Heart left ventricle (tissue), 16 donors: Measurements from ENCODE around the gene ASIC2. TPM values are rescaled to one million over a fixed set of nuclear protein-coding genes. Genes with fewer than 3 reads are reported as not detected.

Experiments used
- ATAC-seq, 4 donors: fragments of 200-7000 bp; cut with Tn5 transposase; one replicate each; pipeline ENCODE4 v1.9.1; 2020 to 2022; ENCODE audit warnings: moderate library complexity in 4 of 4, mild to moderate bottlenecking in 3 of 4, moderate number of reproducible peaks in 1 of 4
- DNase-seq, 5 donors: peaks; one replicate each; pipeline ENCODE4 v3.0.0-alpha.2; 2020
- H3K27ac ChIP-seq, 12 donors: fragments of 200-600 bp; sonication (generic) in 4 of 12; one replicate each; pipeline versions ENCODE4 v1.5.0 to v1.8.0; 2016 to 2022; ENCODE audit warnings: mild to moderate bottlenecking in 2 of 12
- H3K27me3 ChIP-seq, 9 donors: fragments of 200-600 bp; sonication (generic) in 2 of 9; one replicate each; pipeline versions ENCODE4 v1.5.1 to v1.8.0; 2016 to 2022; ENCODE audit warnings: mild to moderate bottlenecking in 3 of 9
- H3K36me3 ChIP-seq, 9 donors: fragments of 200-600 bp; sonication (generic) in 2 of 9; one replicate each; pipeline versions ENCODE4 v1.5.0 to v1.8.0; 2018 to 2022; ENCODE audit warnings: mild to moderate bottlenecking in 2 of 9
- H3K4me1 ChIP-seq, 12 donors: fragments of 200-600 bp; sonication (generic) in 4 of 12; one replicate each; pipeline versions ENCODE4 v1.5.0 to v1.8.0; 2016 to 2022; ENCODE audit warnings: mild to moderate bottlenecking in 3 of 12
- H3K4me3 ChIP-seq, 12 donors: fragments of 200-600 bp; sonication (generic) in 4 of 12; one replicate each; pipeline versions ENCODE4 v1.5.0 to v1.8.0; 2017 to 2022; ENCODE audit warnings: mild to moderate bottlenecking in 9 of 12, moderate library complexity in 4 of 12
- H3K9me3 ChIP-seq, 12 donors: fragments of 200-600 bp; sonication (generic) in 4 of 12; one replicate each; pipeline versions ENCODE4 v1.5.0 to v1.8.0; 2016 to 2022; ENCODE audit warnings: mild to moderate bottlenecking in 1 of 12
- CTCF ChIP-seq, 12 donors: fragments of 200-600 bp; sonication (generic) in 4 of 12; IDR thresholded peaks; one replicate each; pipeline versions ENCODE4 v1.5.0 to v1.8.0; 2018 to 2022; ENCODE audit warnings: antibody characterized with exemption in 12 of 12, mild to moderate bottlenecking in 5 of 12
- POLR2A ChIP-seq, 2 donors: fragments of 450-650 bp; IDR thresholded peaks; one replicate each; pipeline ENCODE4 v1.6.1; 2017; ENCODE audit warnings: antibody characterized with exemption in 2 of 2, mild to moderate bottlenecking in 2 of 2, moderate library complexity in 2 of 2
- WGBS, 4 donors: extraction: QIAGEN DNeasy Blood & Tissue Kit in 2 of 4; methylation state at CpG; one replicate each; pipeline versions ENCODE4 v1.1.5 to v1.1.7; 2013 to 2018; 5-methylcytosine and 5-hydroxymethylcytosine counted together
- intact Hi-C, 10 donors: fragments of 100-400 bp; cut with DNase I; formaldehyde crosslinking; loops; one replicate each; pipeline versions ENCODE4 v1.11.1 to v1.14.2; 2022
- polyA plus RNA-seq, 2 donors: library from polyadenylated mRNA; stranded (reverse); fragments of 200-250 nt; gene quantifications; one replicate each; pipeline ENCODE4 v1.2.3, GENCODE V29; 2013
- total RNA-seq, 9 donors: library from RNA; depleted of rRNA in 2 of 9; stranded (reverse); fragments of >200 nt in 2 of 9; fragmentation: NEBNext Ultra II Directional in 3 of 9; extraction: Animal tissue kit (Norgen Biotek cat#: 25700) in 3 of 9; gene quantifications; one replicate each; pipeline versions ENCODE4 v1.1.0 to v1.2.4, GENCODE V29; 2016 to 2023
- donor health status: ischemic (EF 13 %, LVEDD 7.1; RV severe dilation, severe dysfunction).
- donor health status: healthy with polysubstance abuse.
- donor health status: DM: no; HTN: yes; CAD: no.
- donor health status: DM: no; HTN: no; CAD: no.
- donor health status: ischemic (EF 25% LVEDD 6.9; RV normal size, moderate dysfunction).
- donor health status: ischemic (EF 25% LVEDD 5.7; RV mildly dilated, moderate dysfunction).
- donor health status: healthy.
- donor health status: DM: yes; HTN: yes; CAD: no.
- donor health status: ischemic (EF 35%, LVEDD 5.7; RV mildly dilated, moderate dysfunction).
- donor health status: nonischemic (EF 11% LVEDD 7.7; RV severe dilation, severe dysfunction).
- donor health status: DM: yes; HTN: yes; CAD: no.
- donor health status: PGD.
- donor health status: ischemic (EF 29% LVEDD 5.4; RV normal size, mild dysfunction).
- donor health status: nonischemic (EF 23%, LVEDD 6.1; RV moderate dilation, normal function).

Gene ASIC2
- total and polyA plus RNA-seq, 11 donors: 1.1 TPM; not detected in 10

GRCh38 chr17:32980230-32980629 is 312.9 kb downstream of the ASIC2 start:
- DNase-seq: no peak
- TF ChIP-seq POLR2A (IDR thresholded peaks at IDR 0.05) (no peak), CTCF (IDR thresholded peaks at IDR 0.05) (no peak)
- Histone ChIP-seq H3K9me3 (peaks cover 0 to 7% (median 0%) of the 10 kb centered on the region in 12 donors), H3K36me3 (no peaks in the 10 kb centered on the region), H3K4me3 (no peak overlapping the region), H3K27ac (no peak overlapping the region), H3K27me3 (peaks cover 0 to 5% (median 0%) of the 10 kb centered on the region in 9 donors), H3K4me1 (no peaks in the 10 kb centered on the region)
- intact Hi-C loops: no loop called here
- no peak for ATAC-seq
- WGBS, 4 donors: 73 to 79% (median 76%) methylated on average over 2 of the region's 2 CpGs

- ATAC-seq: no peak
- Histone ChIP-seq H3K27me3 (peaks cover 0 to 5% (median 0%) of the 10 kb centered on the region in 9 donors), H3K4me3 (no peak overlapping the region), H3K4me1 (no peaks in the 10 kb centered on the region), H3K27ac (no peak overlapping the region), H3K9me3 (peaks cover 0 to 6% (median 0%) of the 10 kb centered on the region in 12 donors), H3K36me3 (no peaks in the 10 kb centered on the region)
- no peak for DNase-seq
- WGBS, 4 donors: 86 to 89% (median 87%) methylated on average over 1 of the region's 1 CpG
- no peak for TF ChIP-seq POLR2A (IDR thresholded peaks at IDR 0.05)
- no peak for TF ChIP-seq CTCF (IDR thresholded peaks at IDR 0.05)
- intact Hi-C loops: no loop called here
Measured at GRCh38 chr17:32976605-32977004, 316.5 kb downstream of the ASIC2 start.

GRCh38 chr17:32976131-32976530 is 317.0 kb downstream of the ASIC2 start:
- no peaks in the 10 kb centered on the region for H3K36me3 ChIP-seq
- DNase-seq: no peak
- peaks cover 0 to under 1% (median 0%) of the 10 kb centered on the region in 12 donors for H3K9me3 ChIP-seq
- no peak for ATAC-seq
- H3K27me3 ChIP-seq: peaks cover 0 to 5% (median 0%) of the 10 kb centered on the region in 9 donors
- no peak overlapping the region for H3K27ac ChIP-seq
- intact Hi-C loops: no loop called here
- TF ChIP-seq CTCF (IDR thresholded peaks at IDR 0.05) (no peak), POLR2A (IDR thresholded peaks at IDR 0.05) (no peak)
- H3K4me1 ChIP-seq: no peaks in the 10 kb centered on the region
- no peak overlapping the region for H3K4me3 ChIP-seq
- 64 to 69% (median 67%) methylated on average over 4 of the region's 4 CpGs for WGBS, 4 donors

- no peak for ATAC-seq
- no peaks in the 10 kb centered on the region for H3K4me1 ChIP-seq
- H3K27me3 ChIP-seq: no peaks in the 10 kb centered on the region
- intact Hi-C loops: no loop called here
- H3K27ac ChIP-seq: no peak overlapping the region
- TF ChIP-seq POLR2A (IDR thresholded peaks at IDR 0.05) (no peak), CTCF (IDR thresholded peaks at IDR 0.05) (no peak)
- WGBS, 4 donors: 71 to 93% (median 78%) methylated on average over 1 of the region's 1 CpG
- DNase-seq: no peak
- no peaks in the 10 kb centered on the region for H3K9me3 ChIP-seq
- no peak overlapping the region for H3K4me3 ChIP-seq
- no peaks in the 10 kb centered on the region for H3K36me3 ChIP-seq
Measured at GRCh38 chr17:32971171-32971570, 321.9 kb downstream of the ASIC2 start.
